ENCODE measurements around the gene OTUD5. TPM values are rescaled to one million over a fixed set of nuclear protein-coding genes. Genes with fewer than 3 reads are reported as not detected.

Gene OTUD5
- total and polyA plus RNA-seq, 4 donors: 26.4 to 50.6 (median 42.4) TPM

GRCh38 chrX:48956728-48957414 is 536 bp downstream of the OTUD5 start:
- DNase-seq (peak; percentile 56 to 81), ATAC-seq (ENCODE audit: low FRiP score) (no peak)
- no peaks in the 10 kb centered on the region for H3K9me3 ChIP-seq (ENCODE audit: control insufficient read depth, low read length)
- H3K27ac ChIP-seq (ENCODE audit: low read depth in 1 of 2, low read length in 2 of 2): peak overlapping the region; percentile 30 to 46
- H3K36me3 ChIP-seq (ENCODE audit: control insufficient read depth in 1 of 2, insufficient read depth in 2 of 2, low read length in 1 of 2): no peaks in the 10 kb centered on the region
- H3K27me3 ChIP-seq (ENCODE audit: control insufficient read depth in 1 of 2, insufficient read depth in 2 of 2, low read length in 1 of 2): no peaks in the 10 kb centered on the region
- peaks cover 0 to 2% of the 10 kb centered on the region in 2 donors for H3K4me1 ChIP-seq (ENCODE audit: control insufficient read depth in 1 of 2, insufficient read depth in 2 of 2, low read length in 2 of 2)
- intact Hi-C loops (cut with DNase I): loop anchor here in 1 of 2 donors (5.0 kb wide), 2 partner anchors 40 to 85 kb away; partner anchors contain the start of genes PIM2 and TFE3
- 1 to 44% methylated on average over 49 to 61 of the region's 61 CpGs for WGBS, 2 donors
- peak overlapping the region; percentile 61 to 67 for H3K4me3 ChIP-seq (ENCODE audit: low read length in 2 of 2)

DNA sequence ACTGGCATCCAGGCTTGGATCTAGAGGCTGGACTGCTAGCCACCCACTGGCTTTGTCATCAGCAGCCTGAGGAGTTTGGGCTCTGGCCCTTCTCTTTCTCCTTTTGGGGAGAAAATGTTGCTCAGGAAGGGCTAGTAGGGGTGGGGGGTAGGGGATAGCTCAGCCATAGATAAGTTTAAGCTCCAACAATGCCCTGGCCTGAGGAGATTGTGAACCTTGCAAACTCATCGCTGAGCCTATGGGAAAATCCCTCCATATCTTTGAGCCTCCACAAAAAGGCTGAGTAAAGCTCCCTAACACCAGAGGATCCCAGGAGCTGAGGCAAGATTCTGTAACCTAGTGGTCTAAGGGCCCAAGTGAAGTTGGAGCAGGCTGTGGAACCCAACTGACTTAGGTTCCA is 8.8 kb downstream of the OTUD5 start:
- Histone ChIP-seq H3K27ac (ENCODE audit: low read depth in 1 of 2, low read length in 2 of 2) (no peak overlapping the region), H3K9me3 (ENCODE audit: control insufficient read depth, low read length) (no peaks in the 10 kb centered on the region), H3K27me3 (ENCODE audit: control insufficient read depth in 1 of 2, insufficient read depth in 2 of 2, low read length in 1 of 2) (no peaks in the 10 kb centered on the region), H3K36me3 (ENCODE audit: control insufficient read depth in 1 of 2, insufficient read depth in 2 of 2, low read length in 1 of 2) (peaks cover 0 to 3% of the 10 kb centered on the region in 2 donors), H3K4me1 (ENCODE audit: control insufficient read depth in 1 of 2, insufficient read depth in 2 of 2, low read length in 2 of 2) (no peaks in the 10 kb centered on the region), H3K4me3 (ENCODE audit: low read length in 2 of 2) (no peak overlapping the region)
- intact Hi-C loops (cut with DNase I): no loop called here
- DNase-seq (no peak), ATAC-seq (ENCODE audit: low FRiP score) (no peak)
- 96 to 100% methylated on average over 1 of the region's 1 CpG for WGBS, 2 donors

GRCh38 chrX:48945517-48946348 is 11.7 kb downstream of the OTUD5 start:
- Histone ChIP-seq H3K27me3 (ENCODE audit: control insufficient read depth in 1 of 2, insufficient read depth in 2 of 2, low read length in 1 of 2) (no peaks in the 10 kb centered on the region), H3K27ac (ENCODE audit: low read depth in 1 of 2, low read length in 2 of 2) (no peak overlapping the region), H3K4me1 (ENCODE audit: control insufficient read depth in 1 of 2, insufficient read depth in 2 of 2, low read length in 2 of 2) (no peaks in the 10 kb centered on the region), H3K9me3 (ENCODE audit: control insufficient read depth, low read length) (no peaks in the 10 kb centered on the region), H3K4me3 (ENCODE audit: low read length in 2 of 2) (no peak overlapping the region), H3K36me3 (ENCODE audit: control insufficient read depth in 1 of 2, insufficient read depth in 2 of 2, low read length in 1 of 2) (peaks cover 0 to 3% of the 10 kb centered on the region in 2 donors)
- 36 to 49% methylated on average over 7 to 8 of the region's 8 CpGs for WGBS, 2 donors
- intact Hi-C loops (cut with DNase I): no loop called here
- DNase-seq (peak in 1 of 2 donors; percentile 54), ATAC-seq (ENCODE audit: low FRiP score) (peak; percentile 73)

DNA sequence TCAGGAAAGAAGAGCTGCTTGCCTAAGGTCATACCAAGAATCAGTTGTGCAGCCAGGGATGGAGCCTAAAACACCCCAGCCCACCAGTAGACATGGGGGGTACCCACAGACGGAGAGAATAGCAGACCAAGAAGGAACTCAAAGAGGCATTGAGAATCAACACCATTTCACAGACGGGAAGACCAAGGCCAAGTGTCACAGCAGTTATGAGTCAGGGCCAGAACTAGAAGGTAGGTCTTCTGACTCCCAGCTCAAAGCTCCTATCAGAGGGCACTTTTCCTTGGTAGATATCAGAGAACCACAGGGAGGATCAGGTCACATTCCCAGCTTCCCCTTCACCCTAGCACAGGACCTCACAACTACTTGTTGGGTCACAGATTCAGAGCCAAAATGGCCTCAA is 14.5 kb downstream of the OTUD5 start:
- no peak for ATAC-seq (ENCODE audit: low FRiP score)
- peak in 1 of 2 donors; percentile 0 for DNase-seq
- 54 to 69% methylated on average over 2 of the region's 2 CpGs for WGBS, 2 donors
- Histone ChIP-seq H3K9me3 (ENCODE audit: control insufficient read depth, low read length) (no peaks in the 10 kb centered on the region), H3K27me3 (ENCODE audit: control insufficient read depth in 1 of 2, insufficient read depth in 2 of 2, low read length in 1 of 2) (no peaks in the 10 kb centered on the region), H3K36me3 (ENCODE audit: control insufficient read depth in 1 of 2, insufficient read depth in 2 of 2, low read length in 1 of 2) (peaks cover 0 to 3% of the 10 kb centered on the region in 2 donors), H3K27ac (ENCODE audit: low read depth in 1 of 2, low read length in 2 of 2) (no peak overlapping the region), H3K4me1 (ENCODE audit: control insufficient read depth in 1 of 2, insufficient read depth in 2 of 2, low read length in 2 of 2) (no peaks in the 10 kb centered on the region), H3K4me3 (ENCODE audit: low read length in 2 of 2) (no peak overlapping the region)
- intact Hi-C loops (cut with DNase I): no loop called here

- DNase-seq (peak in 1 of 2 donors; percentile 1), ATAC-seq (ENCODE audit: low FRiP score) (no peak)
- Histone ChIP-seq H3K4me3 (ENCODE audit: low read length in 2 of 2) (no peak overlapping the region), H3K9me3 (ENCODE audit: control insufficient read depth, low read length) (no peaks in the 10 kb centered on the region), H3K27me3 (ENCODE audit: control insufficient read depth in 1 of 2, insufficient read depth in 2 of 2, low read length in 1 of 2) (no peaks in the 10 kb centered on the region), H3K4me1 (ENCODE audit: control insufficient read depth in 1 of 2, insufficient read depth in 2 of 2, low read length in 2 of 2) (no peaks in the 10 kb centered on the region), H3K36me3 (ENCODE audit: control insufficient read depth in 1 of 2, insufficient read depth in 2 of 2, low read length in 1 of 2) (peaks cover 0 to 3% of the 10 kb centered on the region in 2 donors), H3K27ac (ENCODE audit: low read depth in 1 of 2, low read length in 2 of 2) (no peak overlapping the region)
- 66 to 85% methylated on average over 2 of the region's 2 CpGs for WGBS, 2 donors
- intact Hi-C loops (cut with DNase I): no loop called here
Observed at GRCh38 chrX:48940404-48940955, 16.9 kb downstream of the OTUD5 start.

DNA sequence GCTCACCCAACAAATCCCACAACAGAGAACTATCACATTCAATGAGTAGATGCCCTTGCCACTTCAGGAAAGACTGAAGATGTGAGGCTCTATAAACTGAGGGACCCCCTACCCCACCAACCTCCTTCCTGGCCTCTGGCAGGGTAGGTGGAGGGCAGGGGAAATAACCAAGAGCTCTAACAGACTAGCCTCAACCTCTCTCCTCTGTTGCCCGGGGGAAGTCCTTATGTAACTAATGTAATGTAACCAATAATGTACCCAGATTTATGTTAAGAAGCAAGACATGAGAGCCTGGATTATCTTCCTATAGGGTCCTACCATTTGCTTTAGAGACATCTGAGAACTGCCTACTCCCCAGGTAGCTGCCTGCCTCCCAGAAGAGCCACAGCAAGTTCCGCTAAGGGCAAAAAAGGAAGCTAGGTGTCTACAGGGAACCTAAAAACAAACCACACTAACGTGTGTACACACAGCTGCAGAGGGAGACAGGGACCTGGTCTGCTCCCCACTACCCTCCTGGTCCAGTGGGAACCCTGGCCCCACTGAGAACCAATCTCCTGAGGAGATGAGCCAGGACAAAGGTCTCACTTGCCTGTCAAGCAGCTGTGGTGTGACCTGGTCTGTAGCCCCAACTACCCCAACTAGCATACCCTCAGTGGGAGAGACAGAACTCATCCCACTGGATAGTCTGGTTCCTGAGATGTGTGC is 17.7 kb downstream of the OTUD5 start:
- intact Hi-C loops (cut with DNase I): no loop called here
- no peak overlapping the region for H3K27ac ChIP-seq (ENCODE audit: low read depth in 1 of 2, low read length in 2 of 2)

GRCh38 chrX:48938721-48939425 is 18.5 kb downstream of the OTUD5 start:
- no peak for ATAC-seq (ENCODE audit: low FRiP score)
- WGBS, 2 donors: 72 to 83% methylated on average over 1 of the region's 1 CpG
- H3K27ac ChIP-seq (ENCODE audit: low read depth in 1 of 2, low read length in 2 of 2): no peak overlapping the region
- no peak overlapping the region for H3K4me3 ChIP-seq (ENCODE audit: low read length in 2 of 2)
- peaks cover 0 to 5% of the 10 kb centered on the region in 2 donors for H3K36me3 ChIP-seq (ENCODE audit: control insufficient read depth in 1 of 2, insufficient read depth in 2 of 2, low read length in 1 of 2)
- no peaks in the 10 kb centered on the region for H3K9me3 ChIP-seq (ENCODE audit: control insufficient read depth, low read length)
- peak in 1 of 2 donors; percentile 30 for DNase-seq
- no peaks in the 10 kb centered on the region for H3K27me3 ChIP-seq (ENCODE audit: control insufficient read depth in 1 of 2, insufficient read depth in 2 of 2, low read length in 1 of 2)
- intact Hi-C loops (cut with DNase I): no loop called here
- H3K4me1 ChIP-seq (ENCODE audit: control insufficient read depth in 1 of 2, insufficient read depth in 2 of 2, low read length in 2 of 2): no peaks in the 10 kb centered on the region

More for the DNA sequence above, 17.7 kb downstream of the OTUD5 start:
- Histone ChIP-seq H3K4me1 (ENCODE audit: control insufficient read depth in 1 of 2, insufficient read depth in 2 of 2, low read length in 2 of 2) (no peaks in the 10 kb centered on the region), H3K27me3 (ENCODE audit: control insufficient read depth in 1 of 2, insufficient read depth in 2 of 2, low read length in 1 of 2) (no peaks in the 10 kb centered on the region), H3K4me3 (ENCODE audit: low read length in 2 of 2) (no peak overlapping the region), H3K36me3 (ENCODE audit: control insufficient read depth in 1 of 2, insufficient read depth in 2 of 2, low read length in 1 of 2) (peaks cover 0 to 5% of the 10 kb centered on the region in 2 donors), H3K9me3 (ENCODE audit: control insufficient read depth, low read length) (no peaks in the 10 kb centered on the region)
- peak in 1 of 2 donors; percentile 9 for DNase-seq
- ATAC-seq (ENCODE audit: low FRiP score): no peak
- WGBS, 2 donors: 71 to 80% methylated on average over 3 of the region's 3 CpGs

Data from aorta (tissue), 5 donors.